ENCODE data around the gene DLGAP1. TPM values are rescaled to one million over a fixed set of nuclear protein-coding genes. Genes with fewer than 3 reads are reported as not detected.

The DLGAP1 gene
- total and polyA plus RNA-seq, 2 donors, result 0.24 to 0.41 TPM

DNA sequence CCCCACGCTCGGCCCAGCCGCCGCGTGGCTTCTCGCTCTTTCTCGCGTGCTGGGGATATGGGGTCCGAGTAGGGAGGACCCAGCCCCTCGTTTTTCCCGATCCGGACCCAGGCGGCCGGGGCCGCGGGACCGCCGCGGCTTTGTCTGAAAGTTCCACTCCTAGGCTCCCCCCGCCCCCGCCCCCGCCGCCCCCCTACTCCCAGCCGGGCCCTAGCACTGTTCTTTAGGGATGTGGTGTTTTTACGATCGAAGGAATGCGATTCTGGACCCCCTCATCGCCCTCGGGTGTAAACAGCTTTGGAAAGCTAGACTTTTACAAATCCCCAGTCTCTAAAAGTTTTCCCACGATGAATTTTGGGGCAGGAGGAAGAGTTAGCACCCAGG is 1004.3 kb downstream of the DLGAP1 start:
- Histone ChIP-seq H3K36me3 (ENCODE audit: control insufficient read depth in 2 of 2, insufficient read depth in 2 of 2, low read length in 1 of 2) (no peaks in the 10 kb centered on the region), H3K9me3 (ENCODE audit: control insufficient read depth in 2 of 2, insufficient read depth in 1 of 2, low read length in 1 of 2) (peaks cover 0 to 2% of the 10 kb centered on the region in 2 donors), H3K4me3 (ENCODE audit: low read length in 2 of 2) (peak overlapping the region; percentile 72 to 84), H3K4me1 (ENCODE audit: control insufficient read depth in 2 of 2, insufficient read depth in 2 of 2, low read length in 2 of 2) (peaks cover 13 to 47% of the 10 kb centered on the region in 2 donors), H3K27ac (ENCODE audit: low read depth in 1 of 2, low read length in 1 of 2) (peak overlapping the region; percentile 97), H3K27me3 (ENCODE audit: control insufficient read depth in 2 of 2, insufficient read depth in 1 of 2, low read length in 1 of 2) (peaks cover 0 to 29% of the 10 kb centered on the region in 2 donors)
- DNase-seq (ENCODE audit: low read depth in 6 of 9, low spot score in 9 of 9), result no peak
- under 1% methylated on average over 30 of the region's 30 CpGs for WGBS

DNA sequence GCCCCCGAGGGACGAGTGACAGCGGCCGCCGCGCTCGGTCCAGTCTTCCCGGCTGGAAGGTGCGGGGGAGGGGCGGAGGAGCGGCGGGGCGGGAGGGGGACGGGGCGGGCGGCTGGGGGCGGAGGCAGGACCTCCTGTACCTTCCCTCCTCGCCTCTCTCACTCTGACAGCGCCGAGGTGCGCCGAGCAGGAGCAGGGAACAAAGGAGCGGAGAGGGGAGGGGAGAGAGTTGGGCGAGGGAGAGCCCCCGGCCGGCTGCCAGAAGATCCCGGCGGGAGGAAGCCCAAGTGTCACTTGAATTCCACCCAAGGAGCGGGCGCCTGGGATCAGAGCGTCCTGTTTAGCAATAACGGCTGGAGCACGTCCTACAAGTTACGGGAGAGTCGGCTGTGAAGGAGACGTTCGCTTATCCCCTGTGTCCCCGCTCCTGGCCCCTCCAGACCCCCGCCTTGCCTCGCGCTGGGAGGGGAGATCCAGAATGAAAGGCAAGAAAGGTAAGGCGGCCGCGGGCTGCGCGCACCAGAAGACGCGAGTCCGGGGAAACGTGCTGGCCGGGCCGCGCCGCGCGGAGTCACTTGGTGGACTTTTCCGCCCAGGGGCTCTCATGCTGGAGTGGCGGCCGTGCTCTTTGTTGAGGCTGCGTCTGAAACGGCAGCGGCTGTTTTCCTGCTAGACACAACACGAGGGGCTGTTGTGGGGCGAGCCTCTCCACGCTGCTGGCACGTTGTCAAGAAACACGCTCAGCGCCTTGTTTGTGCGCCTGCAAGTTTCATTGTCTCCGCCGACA is 1004.9 kb downstream of the DLGAP1 start, which contains the start of gene TGIF1:
TGIF1 (plus strand) TSS at position 161 of the 787 bp plus-strand sequence; CDS start at position 479, 318 bp downstream.
- Histone ChIP-seq H3K4me3 (ENCODE audit: low read length in 2 of 2) (peak within 1 kb of the TSS; percentile 72 to 84), H3K36me3 (ENCODE audit: control insufficient read depth in 2 of 2, insufficient read depth in 2 of 2, low read length in 1 of 2) (no peaks in the 10 kb centered on the region), H3K9me3 (ENCODE audit: control insufficient read depth in 2 of 2, insufficient read depth in 1 of 2, low read length in 1 of 2) (peaks cover 0 to 2% of the 10 kb centered on the region in 2 donors), H3K27ac (ENCODE audit: low read depth in 1 of 2, low read length in 1 of 2) (peak within 1 kb of the TSS; percentile 97), H3K27me3 (ENCODE audit: control insufficient read depth in 2 of 2, insufficient read depth in 1 of 2, low read length in 1 of 2) (peaks cover 0 to 29% of the 10 kb centered on the region in 2 donors), H3K4me1 (ENCODE audit: control insufficient read depth in 2 of 2, insufficient read depth in 2 of 2, low read length in 2 of 2) (peaks cover 13 to 47% of the 10 kb centered on the region in 2 donors)
- peak in 7 of 9 donors; percentile 39 to 84 (median 62) for DNase-seq (ENCODE audit: low read depth in 6 of 9, low spot score in 9 of 9)
- WGBS, result under 1% methylated on average over 71 of the region's 71 CpGs

DNA sequence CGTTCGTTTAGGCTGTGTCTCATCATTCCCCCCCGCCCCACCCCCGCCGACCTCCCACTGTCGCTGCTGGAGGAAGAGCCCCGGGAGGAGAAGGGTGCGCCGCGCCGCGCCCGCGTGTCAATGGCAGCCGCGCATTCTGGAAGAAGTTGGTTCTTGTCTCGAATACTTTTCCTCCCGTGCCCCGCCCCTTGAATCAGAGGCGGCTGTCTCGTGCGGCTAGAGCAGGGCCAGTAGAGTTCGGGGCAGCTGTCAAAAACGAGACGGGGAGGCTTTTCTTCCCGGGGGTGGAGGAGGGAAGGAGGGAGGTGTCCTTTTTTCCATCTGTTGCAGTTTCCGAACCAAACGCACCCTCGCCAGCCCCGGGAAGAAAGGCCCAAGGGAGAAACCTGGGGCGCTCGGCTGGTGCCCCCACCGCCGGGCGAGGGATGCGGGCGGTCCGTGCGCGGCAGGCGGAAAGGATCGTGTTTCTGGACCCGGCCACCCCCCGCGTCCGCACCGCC is 1005.5 kb downstream of the DLGAP1 start:
- Histone ChIP-seq H3K36me3 (ENCODE audit: control insufficient read depth in 2 of 2, insufficient read depth in 2 of 2, low read length in 1 of 2) (no peaks in the 10 kb centered on the region), H3K4me1 (ENCODE audit: control insufficient read depth in 2 of 2, insufficient read depth in 2 of 2, low read length in 2 of 2) (peaks cover 13 to 47% of the 10 kb centered on the region in 2 donors), H3K27me3 (ENCODE audit: control insufficient read depth in 2 of 2, insufficient read depth in 1 of 2, low read length in 1 of 2) (peaks cover 0 to 29% of the 10 kb centered on the region in 2 donors), H3K4me3 (ENCODE audit: low read length in 2 of 2) (peak overlapping the region; percentile 72 to 84), H3K9me3 (ENCODE audit: control insufficient read depth in 2 of 2, insufficient read depth in 1 of 2, low read length in 1 of 2) (peaks cover 0 to 2% of the 10 kb centered on the region in 2 donors), H3K27ac (ENCODE audit: low read depth in 1 of 2, low read length in 1 of 2) (peak overlapping the region; percentile 97)
- under 1% methylated on average over 47 of the region's 47 CpGs for WGBS
- peak in 6 of 9 donors; percentile 36 to 83 (median 58) for DNase-seq (ENCODE audit: low read depth in 6 of 9, low spot score in 9 of 9)

DNA sequence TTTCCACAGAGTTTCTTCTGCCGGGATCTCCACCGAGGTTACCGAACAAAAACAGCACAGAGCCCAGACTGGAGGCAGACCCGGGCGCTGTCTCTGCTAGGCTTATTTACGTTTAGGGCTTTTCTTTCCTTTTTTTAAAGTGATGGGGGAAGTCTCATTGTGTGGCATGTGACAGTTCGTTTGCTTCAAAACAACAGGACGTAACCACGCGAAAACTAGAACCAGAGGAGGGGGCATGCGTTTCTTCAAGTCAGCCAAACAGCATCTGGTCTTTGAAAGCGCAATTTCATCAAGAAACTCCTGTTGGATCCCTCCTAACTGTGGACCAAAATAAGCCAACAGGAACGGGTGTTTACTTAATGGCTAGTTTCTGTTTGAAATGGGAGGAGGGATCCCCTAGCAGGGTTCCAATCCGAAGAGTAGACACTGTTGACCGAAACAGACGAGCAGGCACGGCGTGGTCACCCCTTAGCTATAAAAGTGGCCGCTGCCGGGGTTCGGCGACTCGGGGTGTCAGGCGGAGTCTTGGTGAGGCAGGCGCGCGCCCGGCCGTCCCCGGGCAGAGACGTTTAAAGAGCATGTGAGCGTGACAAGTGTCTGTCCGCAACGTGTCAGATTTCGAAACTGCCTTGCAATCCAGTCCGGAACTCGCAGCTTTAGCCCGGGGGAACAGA is 1006.1 kb downstream of the DLGAP1 start:
- Histone ChIP-seq H3K9me3 (ENCODE audit: control insufficient read depth in 2 of 2, insufficient read depth in 1 of 2, low read length in 1 of 2) (peaks cover 0 to 2% of the 10 kb centered on the region in 2 donors), H3K4me3 (ENCODE audit: low read length in 2 of 2) (peak overlapping the region; percentile 72 to 84), H3K36me3 (ENCODE audit: control insufficient read depth in 2 of 2, insufficient read depth in 2 of 2, low read length in 1 of 2) (no peaks in the 10 kb centered on the region), H3K27ac (ENCODE audit: low read depth in 1 of 2, low read length in 1 of 2) (peak overlapping the region; percentile 97), H3K27me3 (ENCODE audit: control insufficient read depth in 2 of 2, insufficient read depth in 1 of 2, low read length in 1 of 2) (peaks cover 0 to 29% of the 10 kb centered on the region in 2 donors), H3K4me1 (ENCODE audit: control insufficient read depth in 2 of 2, insufficient read depth in 2 of 2, low read length in 2 of 2) (peaks cover 13 to 47% of the 10 kb centered on the region in 2 donors)
- peak in 8 of 9 donors; percentile 49 to 90 (median 71) for DNase-seq (ENCODE audit: low read depth in 6 of 9, low spot score in 9 of 9)
- WGBS, result under 1% methylated on average over 38 of the region's 38 CpGs

DNA sequence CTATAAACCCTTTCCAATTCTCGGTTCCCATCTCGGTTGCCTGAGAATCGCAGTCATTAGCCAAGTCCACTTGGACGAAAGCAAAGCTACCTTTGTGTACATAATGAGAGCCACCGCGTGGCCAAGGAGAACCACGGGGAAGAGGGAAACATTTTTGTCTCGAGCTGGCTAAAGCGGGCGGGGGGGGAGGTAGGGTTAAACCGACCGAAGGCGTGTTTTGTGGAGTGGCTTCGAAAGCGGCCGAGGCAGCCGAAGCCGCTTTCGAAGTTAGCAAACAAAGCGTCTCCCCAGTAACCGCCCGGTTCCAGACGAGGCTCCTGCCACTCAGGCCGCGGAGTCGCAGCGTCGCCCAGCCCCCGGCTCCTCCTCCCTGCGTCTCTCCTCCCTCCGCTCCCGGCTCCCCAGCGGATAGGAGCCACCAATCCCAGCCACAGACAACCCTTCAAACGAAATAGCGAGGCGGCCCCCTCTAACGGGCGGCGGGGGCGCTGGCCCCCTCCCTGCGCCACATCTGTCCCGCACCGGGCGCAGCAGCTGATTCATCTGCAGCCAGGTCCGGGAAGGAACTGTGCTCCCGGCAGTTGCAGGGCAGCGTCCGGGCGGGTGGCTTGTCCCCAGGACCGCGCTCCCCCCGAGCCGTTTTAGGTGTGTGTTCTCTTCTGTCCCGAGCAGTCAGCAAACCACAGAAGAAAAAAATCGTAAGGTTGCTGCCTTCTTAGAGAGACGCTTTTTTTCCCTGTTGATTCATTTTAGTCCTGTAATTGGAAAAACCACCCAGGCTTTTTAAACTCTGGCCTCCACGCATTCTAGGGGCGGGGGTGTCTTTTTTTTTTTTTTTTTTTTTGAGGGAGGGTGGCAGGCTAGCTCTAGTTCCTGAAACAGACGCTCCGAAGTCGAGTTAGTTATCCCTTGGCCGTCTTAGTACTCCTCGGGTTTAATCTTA is 1006.9 kb downstream of the DLGAP1 start:
- Histone ChIP-seq H3K4me3 (ENCODE audit: low read length in 2 of 2) (peak overlapping the region; percentile 72 to 84), H3K36me3 (ENCODE audit: control insufficient read depth in 2 of 2, insufficient read depth in 2 of 2, low read length in 1 of 2) (no peaks in the 10 kb centered on the region), H3K9me3 (ENCODE audit: control insufficient read depth in 2 of 2, insufficient read depth in 1 of 2, low read length in 1 of 2) (peaks cover 0 to 2% of the 10 kb centered on the region in 2 donors), H3K27me3 (ENCODE audit: control insufficient read depth in 2 of 2, insufficient read depth in 1 of 2, low read length in 1 of 2) (peaks cover 0 to 29% of the 10 kb centered on the region in 2 donors), H3K4me1 (ENCODE audit: control insufficient read depth in 2 of 2, insufficient read depth in 2 of 2, low read length in 2 of 2) (peaks cover 11 to 41% of the 10 kb centered on the region in 2 donors), H3K27ac (ENCODE audit: low read depth in 1 of 2, low read length in 1 of 2) (peak overlapping the region; percentile 97)
- DNase-seq (ENCODE audit: low read depth in 6 of 9, low spot score in 9 of 9), result peak in 8 of 9 donors; percentile 55 to 92 (median 74)
- WGBS, result under 1% methylated on average over 63 of the region's 63 CpGs

DNA sequence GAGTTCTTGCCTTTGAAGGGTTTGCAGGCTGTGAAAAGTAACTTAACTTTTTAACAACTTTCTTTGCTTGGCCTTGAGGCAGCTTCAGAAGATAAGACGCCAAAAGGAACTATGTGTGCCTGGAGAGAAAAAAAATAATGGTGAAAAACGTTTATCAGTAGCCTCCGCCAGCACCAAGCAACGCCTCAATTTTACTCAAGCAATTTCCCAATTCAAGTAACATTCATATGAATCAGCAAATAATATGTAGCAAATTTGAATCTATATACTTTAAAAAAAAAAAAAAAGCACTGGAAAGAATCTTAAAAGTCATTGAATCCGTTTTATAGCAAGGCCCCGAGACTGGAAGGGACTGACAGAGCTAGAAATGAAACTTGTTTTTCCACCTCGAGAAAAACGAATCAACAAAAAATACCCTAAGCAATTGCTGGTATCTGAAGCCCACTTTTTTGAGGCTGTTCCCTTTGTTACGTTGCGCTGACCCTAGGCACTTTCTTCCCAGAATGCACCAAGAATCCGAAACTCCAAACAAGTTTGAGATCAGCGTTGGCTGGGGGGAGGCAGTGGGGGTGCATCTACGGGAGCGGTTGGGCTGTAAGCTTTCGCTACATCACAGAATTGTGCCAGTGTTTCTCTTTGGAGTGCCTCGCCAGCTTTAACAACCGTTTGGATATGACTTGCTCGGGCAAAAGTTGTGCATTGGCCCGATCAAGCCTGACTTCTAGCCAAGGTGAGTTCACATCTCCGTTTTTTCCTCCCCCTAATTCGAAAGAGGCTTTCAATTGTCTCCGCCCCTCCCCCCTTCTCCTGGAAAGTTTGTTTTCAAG is 1007.8 kb downstream of the DLGAP1 start:
- DNase-seq (ENCODE audit: low read depth in 6 of 9, low spot score in 9 of 9), result peak in 6 of 9 donors; percentile 32 to 71 (median 47)
- peaks cover 2 to 32% of the 10 kb centered on the region in 2 donors for H3K4me1 ChIP-seq (ENCODE audit: control insufficient read depth in 2 of 2, insufficient read depth in 2 of 2, low read length in 2 of 2)
- 7% methylated on average over 22 of the region's 22 CpGs for WGBS

More for the DNA sequence above, 1007.8 kb downstream of the DLGAP1 start:
- H3K27me3 ChIP-seq (ENCODE audit: control insufficient read depth in 2 of 2, insufficient read depth in 1 of 2, low read length in 1 of 2), result peaks cover 0 to 26% of the 10 kb centered on the region in 2 donors
- peaks cover 0 to 2% of the 10 kb centered on the region in 2 donors for H3K9me3 ChIP-seq (ENCODE audit: control insufficient read depth in 2 of 2, insufficient read depth in 1 of 2, low read length in 1 of 2)
- peak overlapping the region; percentile 72 to 84 for H3K4me3 ChIP-seq (ENCODE audit: low read length in 2 of 2)
- peak overlapping the region; percentile 97 for H3K27ac ChIP-seq (ENCODE audit: low read depth in 1 of 2, low read length in 1 of 2)
- no peaks in the 10 kb centered on the region for H3K36me3 ChIP-seq (ENCODE audit: control insufficient read depth in 2 of 2, insufficient read depth in 2 of 2, low read length in 1 of 2)

Data from thymus (tissue), 11 donors.